HFF-Myc (cell line): ENCODE measurements around the gene SFTPB.
"Not testable (repeated sequence)": the region's sequence is repeated elsewhere in the genome, so short reads cannot be mapped to it uniquely, and the experiment has no call there.

Source experiments
- DNase-seq: peaks from one replicate; pipeline ENCODE4 v3.0.0-alpha.2; 2011; ENCODE audit warnings: low read depth; ENCODE audit errors: extremely low read depth
- H3K4me3 ChIP-seq: replicated peaks from 2 replicates; pipeline ENCODE4 v1.5.1; 2011; ENCODE audit warnings: low read depth, mild to moderate bottlenecking, control low read depth, low read length
- TF ChIP-seq, protein P1 (sequence below): IDR thresholded peaks from 2 replicates; pipeline ENCODE4 v1.5.1; 2012; ENCODE audit warnings: mild to moderate bottlenecking, low read depth, low read length, control low read depth; ENCODE audit errors: missing control alignments

The SFTPB gene

GRCh38 chr2:85663594-85664565, 4.1 kb downstream of the SFTPB start:
- DNase-seq = no peak
- no peak overlapping the region for H3K4me3 ChIP-seq
- TF ChIP-seq, protein P1, sequence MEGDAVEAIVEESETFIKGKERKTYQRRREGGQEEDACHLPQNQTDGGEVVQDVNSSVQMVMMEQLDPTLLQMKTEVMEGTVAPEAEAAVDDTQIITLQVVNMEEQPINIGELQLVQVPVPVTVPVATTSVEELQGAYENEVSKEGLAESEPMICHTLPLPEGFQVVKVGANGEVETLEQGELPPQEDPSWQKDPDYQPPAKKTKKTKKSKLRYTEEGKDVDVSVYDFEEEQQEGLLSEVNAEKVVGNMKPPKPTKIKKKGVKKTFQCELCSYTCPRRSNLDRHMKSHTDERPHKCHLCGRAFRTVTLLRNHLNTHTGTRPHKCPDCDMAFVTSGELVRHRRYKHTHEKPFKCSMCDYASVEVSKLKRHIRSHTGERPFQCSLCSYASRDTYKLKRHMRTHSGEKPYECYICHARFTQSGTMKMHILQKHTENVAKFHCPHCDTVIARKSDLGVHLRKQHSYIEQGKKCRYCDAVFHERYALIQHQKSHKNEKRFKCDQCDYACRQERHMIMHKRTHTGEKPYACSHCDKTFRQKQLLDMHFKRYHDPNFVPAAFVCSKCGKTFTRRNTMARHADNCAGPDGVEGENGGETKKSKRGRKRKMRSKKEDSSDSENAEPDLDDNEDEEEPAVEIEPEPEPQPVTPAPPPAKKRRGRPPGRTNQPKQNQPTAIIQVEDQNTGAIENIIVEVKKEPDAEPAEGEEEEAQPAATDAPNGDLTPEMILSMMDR = no peak

- DNase-seq = peak; percentile 70
- H3K4me3 ChIP-seq = no peak overlapping the region
- TF ChIP-seq, protein P1 = no peak
These were observed 5.0 kb downstream of the SFTPB start for GRCh38 chr2:85662899-85663593.

DNA sequence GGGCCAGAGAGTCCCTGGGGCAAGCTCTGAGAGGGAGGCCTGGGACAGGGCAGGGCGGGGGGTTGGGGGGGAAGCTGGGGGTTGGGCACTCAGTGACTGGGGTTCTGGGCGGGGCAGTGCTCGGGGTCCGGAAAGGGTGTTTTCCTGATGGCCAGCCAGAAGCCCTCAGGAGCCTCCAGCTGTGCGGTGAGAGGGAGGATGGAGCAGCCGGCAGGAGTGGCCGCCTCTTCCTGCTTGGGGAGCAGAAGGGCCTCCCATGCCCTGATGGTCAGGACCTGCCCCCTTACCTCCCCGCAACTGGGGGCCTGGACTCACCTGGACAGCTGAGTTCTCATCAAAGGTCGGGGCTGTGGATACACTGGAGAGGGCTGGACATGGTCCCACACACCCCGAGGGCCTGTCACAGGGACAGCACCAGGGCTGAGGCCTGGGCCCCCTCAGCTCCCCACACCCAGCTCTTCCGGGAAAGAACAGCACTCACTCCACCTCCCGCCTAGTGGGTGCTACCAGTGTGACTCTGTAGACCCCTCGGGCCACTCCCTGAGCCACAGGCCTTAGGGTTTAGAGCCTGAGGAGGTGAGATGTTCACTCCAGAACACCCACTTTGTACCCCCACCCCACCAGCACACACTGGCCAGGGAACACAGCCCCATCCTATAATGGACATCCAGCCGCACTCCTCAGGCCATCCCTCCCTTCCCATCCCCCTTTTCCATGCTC, 6.7 kb downstream of the SFTPB start:
- TF ChIP-seq, protein P1 = no peak
- H3K4me3 ChIP-seq = no peak overlapping the region
- no peak for DNase-seq

- TF ChIP-seq, protein P1 = no peak
- H3K4me3 ChIP-seq = no peak overlapping the region
- DNase-seq = no peak
These were observed 7.3 kb downstream of the SFTPB start for GRCh38 chr2:85660725-85661124.

DNA sequence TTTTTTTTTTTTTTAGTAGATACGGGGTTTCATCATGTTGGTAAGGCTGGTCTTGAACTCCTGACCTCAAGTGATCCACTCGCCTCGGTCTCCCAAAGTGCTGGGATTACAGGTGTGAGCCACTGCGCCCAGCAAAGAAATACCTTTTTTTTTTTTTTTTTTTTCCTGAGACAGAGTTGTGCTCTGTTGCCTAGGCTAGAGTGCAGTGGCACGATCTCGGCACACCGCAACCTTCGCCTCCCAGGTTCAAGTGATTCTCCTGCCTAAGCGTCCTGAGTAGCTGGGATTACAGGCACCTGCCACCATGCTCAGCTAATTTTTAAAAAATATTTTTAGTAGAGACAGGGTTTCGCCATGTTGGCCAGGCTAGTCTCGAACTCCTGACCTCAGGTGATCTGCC, 7.7 kb downstream of the SFTPB start:
- not testable (repeated sequence) for H3K4me3 ChIP-seq, DNase-seq

GRCh38 chr2:85659324-85659981, 8.5 kb downstream of the SFTPB start:
- TF ChIP-seq, protein P1 = no peak
- no peak overlapping the region for H3K4me3 ChIP-seq
- no peak for DNase-seq

- H3K4me3 ChIP-seq, DNase-seq: not testable (repeated sequence)
These were observed 10.6 kb downstream of the SFTPB start for GRCh38 chr2:85657399-85657798.
